ENCODE data around the gene SPATA46. TPM values are rescaled to one million over a fixed set of nuclear protein-coding genes. Genes with fewer than 3 reads are reported as not detected.

The SPATA46 gene
- total and polyA plus RNA-seq, 9 of the 15 experiments (the other 6 are each of a cell fraction or from before 2014, with no cell fraction given) = 0.04 to 0.11 TPM; not detected in 7

- no peak for TF ChIP-seq UBTF (IDR thresholded peaks at IDR 0.05; ENCODE audit: borderline replicate concordance in 1 of 2, low read depth in 2 of 2, low read length in 2 of 2)
- TF ChIP-seq EGR1 (conservative IDR thresholded peaks at IDR 0.05) = no peak
- TF ChIP-seq ZNF717 (CRISPR knock-in tag; IDR thresholded peaks at IDR 0.05) = no peak
Measured at GRCh38 chr1:162333991-162334390, 42.7 kb downstream of the SPATA46 start (continued).

GRCh38 chr1:162329826-162330225 lies 46.8 kb downstream of the SPATA46 start:
- no TSS peak for BruUV-seq (replicated peaks)
- Histone ChIP-seq H3K9me3 (replicated peaks; ENCODE audit: control insufficient read depth, insufficient read depth, low read depth, low read length) (no peaks in the 10 kb centered on the region), H3K79me2 (ENCODE audit: control insufficient read depth, insufficient read depth, low read length) (no peaks in the 10 kb centered on the region), H2AFZ (ENCODE audit: low read depth, low read length) (no peak overlapping the region), H3K4me1 (replicated peaks in 1 of 2; ENCODE audit: control insufficient read depth in 2 of 2, insufficient read depth in 2 of 2, low read length in 2 of 2) (no peaks in the 10 kb centered on the region), H3K4me2 (ENCODE audit: insufficient read depth, low read length) (no peak overlapping the region), H4K20me1 (replicated peaks; ENCODE audit: control insufficient read depth, insufficient read depth, low read length) (no peaks in the 10 kb centered on the region), H3K9me1 (ENCODE audit: control insufficient read depth, insufficient read depth, low read length) (no peaks in the 10 kb centered on the region), H3K36me3 (ENCODE audit: control insufficient read depth, insufficient read depth, low read length) (no peaks in the 10 kb centered on the region), H3K27ac (ENCODE audit: extremely low read depth, low read depth, low read length) (no peak overlapping the region), H3K9ac (ENCODE audit: insufficient read depth in 1 of 2, low read depth in 2 of 2, low read length in 2 of 2) (no peak overlapping the region), H3K27me3 (ENCODE audit: control insufficient read depth in 2 of 2, insufficient read depth in 2 of 2, low read length in 2 of 2) (peaks cover 9 to 10% of the 10 kb centered on the region in 2 experiments; a peak in 3 of 5 replicates), H3K4me3 (no peak overlapping the region)
- WGBS (ENCODE audit: insufficient coverage, low coverage, missing lambda C conversion rate) = 0% methylated on average over 3 of the region's 3 CpGs
- in situ Hi-C loops (cut with MboI) (no loop called here), intact Hi-C loops (cut with micrococcal nuclease) (no loop called here)
- no peak for ATAC-seq
- ChIA-PET POLR2A (no interaction called here), CTCF (ENCODE audit: low intra/inter-chr PET ratio) (no interaction called here)
- FAIRE-seq = no peak
- DNase-seq (ENCODE audit: extremely low read depth in 1 of 4, low spot score in 3 of 4) = no peak
- no peak for TF ChIP-seq ZNF239 (CRISPR knock-in tag; IDR thresholded peaks at IDR 0.05)
- no peak for TF ChIP-seq TRIM24 (IDR thresholded peaks at IDR 0.05)
- TF ChIP-seq RAD51 (IDR thresholded peaks at IDR 0.05; ENCODE audit: borderline replicate concordance, low read depth) = no peak
- no peak for TF ChIP-seq PBX2 (CRISPR knock-in tag; IDR thresholded peaks at IDR 0.05; ENCODE audit: low read depth)
- no peak for TF ChIP-seq PBX2 (tag; conservative IDR thresholded peaks at IDR 0.05; ENCODE audit: low read depth)
- TF ChIP-seq POLR3G (IDR thresholded peaks at IDR 0.05; ENCODE audit: extremely low read depth, insufficient read length, insufficient replicate concordance) = no peak
- TF ChIP-seq MEF2A (IDR thresholded peaks at IDR 0.05; ENCODE audit: control insufficient read depth, low read depth, low read length) = no peak
- no peak for TF ChIP-seq GATAD2A (IDR thresholded peaks at IDR 0.05)
- no peak for TF ChIP-seq ID3 (CRISPR knock-in tag; IDR thresholded peaks at IDR 0.05)
- TF ChIP-seq ID3 (tag; IDR thresholded peaks at IDR 0.05) = no peak
- TF ChIP-seq GATA2 (CRISPR knock-in tag; IDR thresholded peaks at IDR 0.05) = no peak
- no peak for TF ChIP-seq FOXP4 (CRISPR knock-in tag; IDR thresholded peaks at IDR 0.05; ENCODE audit: borderline replicate concordance)
- no peak for TF ChIP-seq MTA1 (IDR thresholded peaks at IDR 0.05; ENCODE audit: borderline replicate concordance)
